GM11168 (cell line): ENCODE results near the gene PPT1.
"Not testable (repeated sequence)": the region's sequence is repeated elsewhere in the genome, so short reads cannot be mapped to it uniquely, and the experiment has no call there.

Experiments
- in situ Hi-C: fragments of 300-500 bp; cut with MboI; formaldehyde crosslinking; loops from one replicate; pipeline ENCODE4 v1.12.0; 2022; ENCODE audit warnings: low sequenced_read_pairs; ENCODE audit not compliant: unreplicated experiment

Gene PPT1

DNA sequence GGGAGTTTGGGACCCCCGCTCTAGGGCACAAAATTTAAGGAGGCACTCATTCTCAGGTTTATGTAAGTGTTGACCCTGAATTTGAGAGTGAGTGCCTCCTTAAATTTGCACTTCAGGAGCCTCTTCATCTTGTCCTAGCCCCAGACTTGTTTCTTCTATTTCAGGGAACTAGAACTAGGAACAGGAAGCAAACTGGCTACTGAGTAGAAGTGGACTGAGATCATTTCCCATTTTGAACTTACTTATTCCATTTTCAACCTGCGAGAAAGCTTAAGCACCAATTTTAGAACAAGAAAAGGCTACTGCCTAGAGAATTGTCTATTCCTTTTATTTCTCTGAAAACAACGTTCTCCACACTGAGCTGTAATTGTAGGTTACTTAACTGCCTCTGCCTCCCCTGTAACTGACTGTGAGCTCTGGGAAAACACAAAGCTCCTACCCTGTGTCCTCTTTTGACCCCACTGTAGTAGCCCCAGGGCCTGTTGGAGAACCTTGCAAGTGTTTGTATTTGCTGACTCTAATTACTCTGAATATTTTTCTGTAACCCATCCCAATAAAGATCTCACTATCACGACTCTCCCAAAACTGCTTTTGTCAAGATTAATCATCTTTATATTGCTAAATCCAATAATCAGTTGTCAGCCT lies 2.5 kb downstream of the PPT1 start:
- in situ Hi-C loops, result loop anchor here (10.0 kb wide), 1 partner anchor 240 kb away; no protein-coding TSS in a partner anchor

DNA sequence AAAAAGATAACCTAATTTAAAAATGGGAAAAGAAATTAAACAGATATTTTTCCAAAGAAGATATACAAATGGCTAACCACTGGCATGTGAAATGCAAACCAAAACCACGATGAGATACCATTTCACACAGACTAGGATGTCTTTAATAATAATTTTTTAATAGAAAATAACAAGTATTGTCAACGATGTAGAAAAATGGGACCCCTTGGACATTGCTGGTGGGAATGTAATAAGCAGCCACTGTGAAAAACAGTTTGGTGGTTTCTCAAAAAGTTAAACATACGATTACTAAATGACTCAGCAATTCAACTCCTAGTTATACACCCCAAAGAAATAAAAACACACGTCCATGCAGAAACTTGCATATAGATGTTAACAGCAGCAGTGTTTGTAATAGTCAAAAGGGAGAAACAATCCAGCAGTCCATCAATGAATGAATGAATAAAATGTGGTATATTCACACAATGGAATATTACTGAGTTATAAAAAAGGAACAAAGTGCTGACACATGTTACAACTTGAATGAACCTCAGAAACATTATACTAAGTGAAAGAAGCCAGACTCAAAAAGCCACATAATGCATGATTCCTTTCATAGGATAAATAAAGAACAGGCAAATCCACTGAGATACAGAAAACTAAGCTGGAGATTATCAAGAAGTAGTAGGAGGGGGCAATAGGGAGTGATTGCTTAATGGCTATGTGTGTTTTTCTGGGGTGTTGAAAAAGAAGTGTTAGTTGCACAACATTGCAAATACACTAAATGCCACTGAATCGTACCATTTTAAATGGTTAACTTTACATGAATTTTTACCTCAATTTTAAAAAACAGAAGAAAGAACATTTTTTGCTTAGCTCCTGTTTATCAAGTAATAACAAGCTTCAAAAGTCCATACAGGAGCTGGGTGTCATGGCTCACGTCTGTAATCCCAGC lies 4.1 kb downstream of the PPT1 start:
- in situ Hi-C loops, result loop anchor here (10.0 kb wide), 1 partner anchor 242 kb away; no protein-coding TSS in a partner anchor

DNA sequence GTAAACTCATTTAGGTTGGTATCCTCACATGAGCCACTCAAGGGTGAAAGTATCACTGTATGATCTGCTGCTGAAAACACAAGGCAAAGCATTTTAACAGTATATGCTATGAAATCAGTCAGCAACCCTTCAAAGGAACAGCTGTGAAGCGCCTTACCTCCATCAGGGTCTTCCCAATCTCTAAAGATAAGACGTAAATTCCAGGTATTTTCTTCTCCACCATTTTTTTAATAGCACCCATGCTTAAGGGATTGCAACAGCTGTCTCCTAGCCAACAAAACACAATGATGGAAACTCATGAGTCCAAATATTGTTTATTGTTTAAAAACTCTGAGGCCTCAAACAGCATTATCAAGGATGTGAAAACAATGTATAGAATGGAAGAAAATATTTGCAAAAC lies 4.8 kb downstream of the PPT1 start:
- in situ Hi-C loops, result loop anchor here (10.0 kb wide), 1 partner anchor 243 kb away; no protein-coding TSS in a partner anchor

DNA sequence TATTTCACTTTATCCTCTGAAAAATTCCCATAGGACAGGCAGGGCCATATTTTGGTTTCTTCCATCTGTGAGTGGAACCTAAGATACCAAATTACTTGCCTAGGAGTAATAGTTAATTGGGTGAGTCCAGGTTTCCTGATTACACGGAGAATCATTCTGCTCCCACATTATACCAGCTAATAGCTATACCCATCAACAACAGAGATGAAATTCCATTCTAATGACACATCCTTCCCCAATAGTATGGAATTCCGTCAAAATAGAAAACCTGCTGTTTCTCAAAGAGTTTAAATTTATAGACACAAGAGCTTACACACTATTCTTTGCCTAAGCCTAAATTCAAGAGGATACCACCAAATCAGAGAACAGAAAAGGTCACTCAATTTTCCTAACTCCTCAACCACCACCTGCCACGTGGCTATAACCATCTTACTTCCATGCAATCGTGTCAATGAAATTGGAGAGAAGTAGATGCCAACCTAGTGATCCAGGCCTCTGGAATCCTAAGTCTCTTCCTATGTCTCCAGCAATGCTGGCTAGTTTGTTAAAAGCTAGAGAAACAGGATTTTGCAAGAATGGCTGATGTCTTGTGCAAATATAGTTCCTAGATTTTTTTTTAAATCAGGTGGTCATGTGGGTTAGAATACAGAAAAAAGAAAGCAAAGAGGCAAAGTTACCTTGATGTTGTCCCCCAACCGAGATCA lies 6.2 kb downstream of the PPT1 start:
- in situ Hi-C loops, result loop anchor here (10.0 kb wide), 1 partner anchor 244 kb away; no protein-coding TSS in a partner anchor

DNA sequence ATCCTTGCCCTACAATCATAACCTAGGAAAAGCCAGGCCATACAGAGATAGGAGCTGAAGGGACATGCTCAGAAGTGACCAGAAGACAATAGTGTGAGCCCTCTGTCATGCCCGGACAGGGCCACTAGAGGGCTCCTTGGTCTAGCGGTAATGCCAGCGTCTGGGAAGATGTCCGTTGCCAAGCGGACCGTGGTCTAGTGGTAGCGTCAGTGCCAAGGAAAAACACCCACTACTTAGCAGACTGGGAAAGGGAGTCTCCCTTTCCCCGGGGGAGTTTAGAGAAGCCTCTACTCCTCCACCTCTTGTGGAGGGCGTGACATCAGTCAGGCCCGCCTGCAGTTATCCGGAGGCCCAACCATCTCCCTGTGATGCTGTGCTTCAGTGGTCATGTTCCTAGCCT lies 12.3 kb downstream of the PPT1 start:
- in situ Hi-C loops, result not testable (repeated sequence)

DNA sequence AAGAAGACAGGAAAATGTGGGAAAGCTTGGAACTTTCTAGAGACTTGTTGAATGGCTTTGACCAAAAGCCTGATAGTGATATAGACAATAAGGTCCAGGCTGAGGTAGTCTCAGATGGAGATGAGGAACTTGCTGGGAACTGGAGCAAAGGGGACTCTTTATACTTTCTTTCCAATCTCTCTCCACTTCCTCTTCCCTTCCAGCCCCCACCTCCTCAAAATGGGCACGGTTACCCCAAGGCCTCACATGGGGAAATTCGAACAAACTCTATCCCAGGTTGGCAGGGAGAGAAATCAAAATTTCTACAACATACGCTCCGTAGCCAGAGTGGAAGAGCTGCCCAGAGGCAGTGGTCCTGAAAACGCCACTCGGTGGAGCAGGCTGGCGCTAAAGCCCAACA lies 15.2 kb downstream of the PPT1 start:
- in situ Hi-C loops, result no loop called here

DNA sequence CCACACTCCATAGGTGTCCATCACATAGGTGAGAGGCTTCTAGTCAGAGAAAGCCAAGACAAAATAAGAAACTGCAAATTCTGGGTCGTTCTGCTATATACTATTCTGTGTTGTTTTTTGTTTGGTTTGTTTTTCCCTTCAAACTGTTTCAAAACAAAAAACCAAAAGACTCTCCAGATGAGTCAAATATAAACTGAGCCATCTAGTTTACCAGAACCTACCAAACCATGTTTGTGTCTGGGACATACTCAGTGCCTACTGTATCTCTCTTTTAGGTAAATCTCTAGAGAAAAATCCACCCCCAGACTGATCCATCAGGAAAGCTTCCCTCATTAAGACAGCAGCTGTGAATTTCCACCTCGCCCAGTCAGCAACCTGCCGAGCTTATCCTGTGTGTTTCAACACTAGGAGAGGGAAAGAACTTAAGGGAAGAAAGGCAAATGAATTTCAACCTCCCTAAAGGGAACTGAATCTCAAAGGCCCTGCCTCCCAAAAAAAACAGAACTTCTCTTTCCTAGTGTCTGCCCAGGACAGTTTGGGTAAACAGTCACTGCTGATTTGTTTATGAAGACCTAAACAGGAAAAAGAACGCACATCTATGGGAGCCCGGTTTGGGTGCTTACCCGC lies 17.2 kb downstream of the PPT1 start:
- in situ Hi-C loops, result no loop called here

DNA sequence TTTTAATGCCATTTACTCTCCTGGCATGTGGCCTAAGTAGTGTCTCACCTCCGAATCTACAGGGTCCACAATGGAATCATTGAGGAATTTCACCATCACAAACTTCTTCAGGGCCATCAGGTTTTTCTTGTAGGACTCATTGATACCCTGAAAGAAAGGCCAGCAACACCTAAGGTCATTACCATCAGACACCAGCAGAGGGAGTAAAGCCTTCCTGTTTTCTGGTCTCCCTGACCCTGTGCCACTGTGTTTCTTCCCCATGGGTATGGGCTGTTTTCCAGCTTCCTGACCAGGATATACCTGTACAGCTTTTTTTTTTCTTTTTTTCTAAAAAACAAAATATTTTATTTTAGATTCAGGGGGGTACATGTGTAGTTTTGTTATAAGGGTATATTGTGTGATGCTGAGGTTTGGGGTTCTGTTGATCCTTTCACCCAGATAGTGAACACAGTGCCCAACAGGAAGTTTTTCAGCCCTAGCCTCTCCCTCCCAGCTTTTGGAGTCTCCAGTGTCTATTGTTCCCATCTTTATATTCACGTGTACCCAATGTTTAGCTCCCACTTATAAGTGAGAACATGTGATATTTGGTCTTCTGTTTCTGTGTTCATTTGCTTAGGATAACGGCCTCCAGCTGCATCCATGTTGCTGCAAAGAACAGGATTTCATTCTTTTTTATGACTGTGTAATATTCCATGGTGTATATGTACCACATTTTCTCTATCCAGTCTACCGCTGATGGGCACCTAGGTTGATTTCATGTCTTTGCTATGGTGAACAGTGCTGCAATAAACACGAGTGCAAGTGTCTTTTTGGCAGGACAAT lies 18.3 kb downstream of the PPT1 start:
- in situ Hi-C loops, result no loop called here

DNA sequence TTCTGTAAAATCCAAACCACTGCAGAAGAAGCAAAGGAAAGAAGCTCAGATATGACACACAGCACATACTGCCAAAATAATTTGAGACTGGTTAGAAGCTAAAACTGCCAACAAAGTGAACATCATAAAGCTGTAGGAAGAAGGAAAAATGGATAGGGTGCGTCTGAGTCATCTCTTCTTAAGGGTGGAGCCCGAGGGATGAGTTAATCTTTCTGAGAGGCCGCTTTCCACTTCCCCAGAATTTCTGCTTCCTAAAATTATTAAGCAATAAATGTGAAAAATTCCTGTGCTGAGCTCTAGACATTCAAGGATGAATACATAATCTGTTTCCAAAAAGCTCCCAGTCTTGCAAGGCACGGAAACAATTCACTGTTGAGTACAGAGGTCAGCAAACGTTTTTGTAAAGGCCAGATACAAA lies 20.1 kb downstream of the PPT1 start:
- in situ Hi-C loops, result no loop called here

DNA sequence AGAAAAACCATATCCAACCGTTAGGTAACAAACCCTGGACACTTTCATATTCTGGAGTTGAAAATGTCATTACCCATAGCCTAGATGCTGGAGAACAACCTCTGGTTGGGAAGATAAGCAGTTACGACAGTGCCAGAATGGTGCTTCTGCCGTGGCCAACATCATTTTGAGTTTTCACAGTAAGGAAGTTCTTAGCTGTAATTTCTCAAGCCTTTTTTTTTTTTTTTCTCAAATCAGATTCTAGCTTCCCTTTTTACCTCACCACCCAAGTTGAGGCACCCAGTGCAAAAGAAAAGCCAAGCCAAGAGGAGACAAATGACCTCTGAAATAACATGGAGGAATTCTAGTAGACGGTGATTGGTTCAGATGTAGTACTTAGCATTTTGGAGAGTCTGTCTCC lies 21.8 kb downstream of the PPT1 start:
- in situ Hi-C loops, result no loop called here

DNA sequence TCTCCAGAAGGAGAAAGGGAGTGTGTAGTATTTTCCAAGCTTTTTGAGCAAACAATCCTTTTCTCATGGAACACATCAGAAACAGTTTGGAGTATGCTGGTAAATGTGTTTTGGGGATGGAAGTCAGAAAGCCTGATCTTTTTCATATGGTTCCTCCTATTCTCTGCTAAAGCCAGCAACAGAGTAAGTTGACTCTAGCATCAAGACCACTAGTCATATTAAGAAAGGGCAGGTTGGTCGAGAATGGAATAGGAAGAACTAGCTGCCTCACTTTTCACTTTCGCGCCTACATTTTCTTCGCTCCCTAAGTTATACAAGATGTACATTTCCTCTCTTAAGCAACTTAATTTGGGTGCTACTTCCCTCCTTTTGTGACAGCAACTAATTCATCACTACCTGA lies 24.0 kb downstream of the PPT1 start:
- in situ Hi-C loops, result no loop called here

DNA sequence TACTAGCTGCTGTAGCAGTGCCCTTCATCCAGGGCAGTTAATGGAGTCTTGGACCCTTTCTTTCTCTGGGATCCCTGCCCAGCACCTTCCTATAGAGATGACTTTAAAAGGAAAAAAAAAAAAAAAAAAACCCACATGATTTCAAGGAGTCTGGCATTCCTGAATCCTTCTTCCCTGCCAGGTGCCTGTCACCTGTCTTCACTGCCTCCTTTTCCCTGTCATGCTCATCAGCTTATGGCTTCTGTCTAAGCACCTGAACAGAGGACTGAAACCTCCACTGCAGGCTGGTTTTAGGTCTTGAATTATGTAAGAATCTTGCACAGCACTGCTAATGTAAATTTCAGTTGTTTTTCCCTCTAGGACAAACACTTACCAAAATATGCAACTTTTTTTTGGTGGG lies 24.9 kb downstream of the PPT1 start:
- in situ Hi-C loops, result no loop called here

DNA sequence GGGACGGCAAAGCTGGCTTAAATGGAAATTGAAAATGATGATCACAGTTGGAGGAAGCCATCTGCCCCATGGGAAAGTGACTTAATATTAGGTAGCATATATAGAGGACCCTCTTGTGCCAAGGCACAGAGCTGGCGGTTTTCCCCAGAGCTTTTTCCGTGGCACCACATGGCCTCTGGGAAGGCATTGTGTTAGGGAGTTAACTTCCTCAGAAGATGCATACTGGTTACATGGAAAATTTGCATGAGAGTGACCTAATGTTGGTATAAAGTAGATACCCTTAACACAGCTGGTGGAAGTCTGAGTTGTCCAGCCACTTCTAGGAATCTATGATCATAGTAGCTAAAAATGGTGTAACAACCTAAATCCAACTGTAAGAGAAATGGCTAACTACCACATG lies 29.2 kb downstream of the PPT1 start:
- in situ Hi-C loops, result no loop called here

DNA sequence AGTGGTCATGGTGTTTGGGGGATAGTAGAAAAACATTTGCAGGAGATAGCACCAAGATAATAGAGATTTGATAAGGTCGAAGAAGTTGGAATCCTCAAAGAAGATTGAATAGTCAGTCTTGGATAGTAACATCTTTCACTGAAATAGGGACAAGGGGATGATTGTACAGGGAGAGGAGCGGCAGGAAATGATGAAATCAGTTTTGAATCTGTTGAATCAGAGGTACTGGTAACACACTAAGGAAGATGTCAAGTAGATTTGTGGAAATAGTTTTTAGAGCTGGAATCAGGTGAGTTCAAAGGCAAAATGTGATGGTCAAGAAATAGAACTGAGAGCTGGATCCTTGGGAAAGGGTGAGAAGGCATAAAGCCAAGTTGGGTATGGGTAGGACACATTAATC lies 30.0 kb downstream of the PPT1 start:
- in situ Hi-C loops, result no loop called here

DNA sequence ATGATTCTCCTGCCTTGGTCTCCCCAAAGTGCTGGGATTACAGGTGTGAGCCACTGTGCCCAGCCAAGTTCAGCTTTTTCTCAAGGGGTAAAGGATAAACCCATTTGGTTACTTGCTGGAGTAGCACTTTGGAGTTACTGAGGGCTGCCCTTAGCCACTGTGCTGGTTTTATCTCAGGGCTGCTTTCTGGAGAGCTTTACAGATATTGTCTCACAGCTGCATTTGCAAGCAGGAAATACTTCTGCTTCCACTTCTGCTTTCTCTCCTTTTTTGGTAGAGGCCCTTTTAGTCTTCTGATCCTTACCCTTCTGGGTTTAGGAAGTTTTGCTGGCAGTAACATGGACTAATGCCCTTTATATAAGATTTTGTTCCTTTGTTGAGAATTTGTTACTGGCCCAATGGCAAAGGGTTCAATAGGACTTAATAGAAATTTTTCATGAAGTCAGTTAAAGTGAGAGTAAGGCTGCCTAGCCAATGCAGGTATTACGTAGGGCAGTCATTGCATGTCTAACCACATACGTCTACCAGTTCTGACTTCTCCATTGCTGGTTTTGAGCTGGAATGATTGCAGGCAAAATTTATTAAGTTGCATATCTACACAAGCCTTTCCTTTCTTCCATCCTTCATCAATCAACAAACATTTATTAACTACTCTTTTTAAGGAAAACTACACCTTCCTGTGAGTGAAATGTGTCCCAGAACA lies 32.1 kb downstream of the PPT1 start:
- in situ Hi-C loops, result no loop called here

DNA sequence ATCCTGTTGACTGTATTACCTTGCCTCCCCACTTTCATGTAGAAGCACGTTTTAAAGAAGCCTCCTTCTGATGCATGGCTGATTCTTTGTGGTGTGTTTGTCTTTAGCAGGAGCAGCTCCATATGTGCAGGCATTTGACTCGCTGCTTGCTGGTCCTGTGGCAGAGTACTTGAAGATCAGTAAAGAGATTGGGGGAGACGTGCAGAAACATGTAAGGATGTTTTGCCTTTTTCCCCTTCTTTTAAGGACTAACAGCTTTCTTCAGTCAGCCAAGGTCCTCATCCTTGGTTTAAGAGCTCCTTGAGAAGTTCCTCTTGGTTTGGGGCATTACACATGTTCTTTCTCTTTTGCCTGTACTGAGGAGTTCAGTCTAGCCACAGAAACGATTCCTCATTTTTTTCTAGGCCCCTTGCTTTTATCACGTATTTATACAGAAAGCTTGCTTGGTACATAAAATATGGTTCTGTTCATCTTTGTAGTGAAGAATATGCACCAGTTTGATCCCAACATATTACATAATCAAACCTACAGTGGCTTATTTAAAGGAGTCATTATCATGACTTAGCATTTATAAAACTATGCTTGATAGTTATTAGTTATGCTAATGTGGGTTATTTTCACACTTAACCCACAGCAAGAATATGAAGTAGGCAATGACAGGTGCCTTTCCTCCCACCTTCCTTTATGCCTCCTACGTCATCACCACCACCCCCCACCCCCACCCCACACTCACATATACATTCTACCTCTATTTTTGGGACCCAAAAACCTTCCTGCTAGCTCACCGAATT lies 36.9 kb downstream of the PPT1 start:
- in situ Hi-C loops, result no loop called here

DNA sequence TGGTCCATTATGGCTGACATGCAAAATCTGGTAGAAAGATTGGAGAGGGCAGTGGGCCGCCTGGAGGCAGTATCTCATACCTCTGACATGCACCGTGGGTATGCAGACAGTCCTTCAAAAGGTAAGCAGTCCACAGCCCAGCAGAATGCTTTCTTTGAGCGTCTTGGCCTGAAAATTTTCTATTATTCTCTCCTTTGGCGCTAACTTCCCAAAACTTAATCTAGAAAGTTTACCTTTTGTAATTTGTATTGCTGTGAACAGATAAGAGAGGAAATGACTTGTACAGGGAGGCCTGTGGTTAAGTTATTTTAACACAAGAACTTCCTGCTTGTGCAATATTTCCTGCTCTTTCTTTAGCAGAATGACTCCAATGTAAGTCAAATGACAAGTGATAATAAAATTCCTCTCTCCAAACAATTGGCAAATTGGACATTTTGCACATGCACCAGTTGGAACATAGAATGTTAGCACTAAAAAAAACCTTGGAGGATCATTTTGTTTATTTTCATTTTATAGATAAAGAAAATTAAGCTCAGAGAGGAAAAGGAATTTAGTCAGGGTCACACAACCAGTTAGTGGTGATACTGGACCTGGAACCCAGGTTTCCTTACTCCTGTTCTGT lies 37.6 kb downstream of the PPT1 start:
- in situ Hi-C loops, result no loop called here
